Smooth muscle cell (in vitro differentiated cells): ENCODE results near the gene ZNF219. TPM values are rescaled to one million over a fixed set of nuclear protein-coding genes. Genes with fewer than 3 reads are reported as not detected.

Experiments
- DNase-seq: peaks from one replicate; lab custom pipeline; 2025; ENCODE audit not compliant: unreplicated experiment; lab: John Stamatoyannopoulos, UW
- H2AFZ ChIP-seq: fragments of 200-600 bp; sonication (generic); 2 replicates; pipeline ENCODE4 v1.6.0; 2016; ENCODE audit warnings: antibody characterized with exemption, low read depth, mild to moderate bottlenecking
- H3F3A ChIP-seq: fragments of 200-600 bp; sonication (generic); 2 replicates; pipeline ENCODE4 v1.6.0; 2017; ENCODE audit warnings: antibody characterized with exemption, low read depth
- H3K27ac ChIP-seq: fragments of 200-600 bp; sonication (generic); 2 replicates; pipeline ENCODE4 v1.5.1; 2016; ENCODE audit warnings: low read depth, mild to moderate bottlenecking
- H3K27me3 ChIP-seq: fragments of 200-600 bp; sonication (generic); 2 replicates; pipeline ENCODE4 v1.6.1; 2016; ENCODE audit warnings: low read depth, mild to moderate bottlenecking
- H3K36me3 ChIP-seq: fragments of 200-600 bp; sonication (generic); 2 replicates; pipeline ENCODE4 v1.5.1; 2016; ENCODE audit warnings: low read depth
- H3K4me1 ChIP-seq: fragments of 200-600 bp; sonication (generic); 2 replicates; pipeline ENCODE4 v1.5.1; 2016; ENCODE audit warnings: low read depth
- H3K4me2 ChIP-seq: fragments of 200-600 bp; sonication (generic); 2 replicates; pipeline ENCODE4 v1.6.0; 2016; ENCODE audit warnings: mild to moderate bottlenecking
- H3K4me3 ChIP-seq: fragments of 200-600 bp; sonication (generic); 2 replicates; pipeline ENCODE4 v1.5.1; 2016; ENCODE audit warnings: mild to moderate bottlenecking
- H3K79me2 ChIP-seq: fragments of 200-600 bp; sonication (generic); 2 replicates; pipeline ENCODE4 v1.6.0; 2016; ENCODE audit warnings: low read depth, mild to moderate bottlenecking
- H3K9ac ChIP-seq: fragments of 200-600 bp; sonication (generic); 2 replicates; pipeline ENCODE4 v1.6.0; 2016; ENCODE audit warnings: low read depth
- H3K9me3 ChIP-seq: fragments of 200-600 bp; sonication (generic); replicated peaks from 2 replicates; pipeline ENCODE4 v1.5.1; 2016; ENCODE audit warnings: low read depth
- H4K20me1 ChIP-seq: fragments of 200-600 bp; sonication (generic); 2 replicates; pipeline ENCODE4 v1.6.0; 2016; ENCODE audit warnings: low read depth
- CTCF ChIP-seq: fragments of 200-600 bp; sonication (generic); IDR thresholded peaks from 2 replicates; pipeline ENCODE4 v1.5.1; 2017; ENCODE audit warnings: borderline replicate concordance, mild to moderate bottlenecking, antibody characterized with exemption; ENCODE audit not compliant: insufficient read depth, poor library complexity, severe bottlenecking
- WGBS: methylation state at CpG from one replicate; pipeline ENCODE4 v1.1.7; 2016; ENCODE audit warnings: low lambda C conversion rate; 5-methylcytosine and 5-hydroxymethylcytosine counted together
- polyA plus RNA-seq: library from polyadenylated mRNA; unstranded; fragments of >200 nt; fragmentation: Nextera tagmentation; extraction: Ambion mirVana; gene quantifications from 2 replicates; pipeline ENCODE4 v1.2.1, GENCODE V29; 2016
- total RNA-seq: library from RNA; depleted of rRNA; stranded (reverse); fragments of >200 nt; gene quantifications from 2 replicates; pipeline ENCODE4 v1.2.3, GENCODE V29; 2014

Gene ZNF219
- total and polyA plus RNA-seq, 2 experiments from 2014 or later, result 8.8 to 10.0 TPM

GRCh38 chr14:21060614-21061346 is 37.7 kb downstream of the ZNF219 start:
- TF ChIP-seq CTCF, result no peak
- Histone ChIP-seq H3K36me3 (no peaks in the 10 kb centered on the region), H3K27me3 (no peaks in the 10 kb centered on the region), H3F3A (peaks cover 16% of the 10 kb centered on the region), H3K4me1 (peaks cover 8% of the 10 kb centered on the region), H2AFZ (no peak overlapping the region), H3K4me3 (no peak overlapping the region), H3K9ac (no peak overlapping the region), H3K27ac (peak overlapping the region; percentile 41), H4K20me1 (no peaks in the 10 kb centered on the region), H3K79me2 (no peaks in the 10 kb centered on the region), H3K4me2 (peak overlapping the region; percentile 41), H3K9me3 (no peaks in the 10 kb centered on the region)
- DNase-seq, result no peak
- WGBS, result 88% methylated on average over 13 of the region's 13 CpGs

- TF ChIP-seq CTCF, result no peak
- DNase-seq, result no peak
- Histone ChIP-seq H3K4me1 (peaks cover 8% of the 10 kb centered on the region), H3K36me3 (no peaks in the 10 kb centered on the region), H3K4me3 (no peak overlapping the region), H2AFZ (peak overlapping the region; percentile 15), H4K20me1 (no peaks in the 10 kb centered on the region), H3K9ac (no peak overlapping the region), H3K79me2 (no peaks in the 10 kb centered on the region), H3K27me3 (no peaks in the 10 kb centered on the region), H3K9me3 (no peaks in the 10 kb centered on the region), H3K27ac (peak overlapping the region; percentile 41), H3F3A (peaks cover 16% of the 10 kb centered on the region), H3K4me2 (peak overlapping the region; percentile 41)
- WGBS, result 71% methylated on average over 8 of the region's 8 CpGs
These were observed 38.4 kb downstream of the ZNF219 start for GRCh38 chr14:21059842-21060613.

DNA sequence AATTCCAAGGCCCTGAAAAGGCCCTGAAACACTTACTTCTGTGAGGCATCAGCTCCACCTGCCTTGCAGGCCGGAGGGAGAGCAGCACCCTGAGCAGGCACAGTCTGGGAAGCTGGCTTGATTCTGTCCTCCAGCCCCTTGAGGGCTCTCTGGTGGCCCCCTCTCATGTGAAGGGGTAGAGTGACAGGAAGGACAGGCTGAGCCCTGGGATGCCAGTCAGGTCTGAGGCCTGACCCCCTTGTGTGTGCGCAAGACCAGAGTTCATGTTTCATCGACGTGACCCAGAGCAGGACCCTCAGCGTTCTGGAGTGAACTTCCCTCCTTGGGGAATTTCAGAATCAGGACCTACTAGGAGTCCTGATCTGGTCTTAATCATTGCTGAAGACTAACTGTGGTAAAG is 39.6 kb downstream of the ZNF219 start:
- 94% methylated on average over 5 of the region's 5 CpGs for WGBS
- no peaks in the 10 kb centered on the region for H3K79me2 ChIP-seq
- H3K9me3 ChIP-seq, result no peaks in the 10 kb centered on the region
- H3K4me2 ChIP-seq, result no peak overlapping the region
- no peaks in the 10 kb centered on the region for H4K20me1 ChIP-seq
- H3K4me1 ChIP-seq, result peaks cover 8% of the 10 kb centered on the region
- no peak for TF ChIP-seq CTCF
- H3K27me3 ChIP-seq, result no peaks in the 10 kb centered on the region
- H3K4me3 ChIP-seq, result no peak overlapping the region
- DNase-seq, result no peak
- no peak overlapping the region for H3K9ac ChIP-seq
- H3K27ac ChIP-seq, result peak overlapping the region; percentile 79
- no peaks in the 10 kb centered on the region for H3K36me3 ChIP-seq
- H3F3A ChIP-seq, result peaks cover 11% of the 10 kb centered on the region
- H2AFZ ChIP-seq, result no peak overlapping the region
